SK-MEL-5 (cell line): ENCODE measurements around the gene ABCG5. TPM values are rescaled to one million over a fixed set of nuclear protein-coding genes. Genes with fewer than 3 reads are reported as not detected.

Source experiments
- DNase-seq: peaks from one replicate; pipeline ENCODE4 v3.0.0-alpha.2; 2016; ENCODE audit warnings: low read depth, low spot score
- in situ Hi-C: cut with HindIII; loops from 2 replicates; pipeline ENCODE4 v1.10.0; 2016; ENCODE audit warnings: low sequenced_read_pairs, high pct_unique_total_duplicates, low pct_unique_long_range_greater_than_20kb
- total RNA-seq: library from RNA; depleted of rRNA; stranded (reverse); fragments of >200 nt; shearing (Covaris generic); gene quantifications from 2 replicates; pipeline ENCODE4 v1.2.3, GENCODE V29; 2014

ABCG5 gene
- total RNA-seq, 1 experiment from 2014 or later: 0.08 TPM

GRCh38 chr2:43848214-43848613 is 9.6 kb upstream of the ABCG5 start:
- in situ Hi-C loops: no loop called here
- no peak for DNase-seq

GRCh38 chr2:43846140-43846793 is 7.6 kb upstream of the ABCG5 start:
- in situ Hi-C loops: no loop called here

GRCh38 chr2:43845181-43845580 is 6.5 kb upstream of the ABCG5 start:
- in situ Hi-C loops: no loop called here
- no peak for DNase-seq

More at GRCh38 chr2:43846140-43846793, 7.6 kb upstream of the ABCG5 start:
- no peak for DNase-seq

GRCh38 chr2:43842866-43843226 is 4.2 kb upstream of the ABCG5 start:
- no peak for DNase-seq
- in situ Hi-C loops: no loop called here

- no peak for DNase-seq
- in situ Hi-C loops: no loop called here
These were observed 3.6 kb upstream of the ABCG5 start for GRCh38 chr2:43841949-43842865.

GRCh38 chr2:43840965-43841364 is 2.3 kb upstream of the ABCG5 start:
- in situ Hi-C loops: no loop called here
- no peak for DNase-seq

- in situ Hi-C loops: no loop called here
- DNase-seq: no peak
These were observed 1.3 kb upstream of the ABCG5 start for GRCh38 chr2:43839776-43840564.

GRCh38 chr2:43837831-43838559 is 644 bp downstream of the ABCG5 start:
- in situ Hi-C loops: no loop called here
- no peak for DNase-seq

GRCh38 chr2:43837033-43837432 is 1.6 kb downstream of the ABCG5 start:
- DNase-seq: no peak
- in situ Hi-C loops: no loop called here

GRCh38 chr2:43832457-43832856 is 6.2 kb downstream of the ABCG5 start:
- in situ Hi-C loops: no loop called here
- no peak for DNase-seq

- in situ Hi-C loops: no loop called here
- DNase-seq: no peak
These were observed 6.9 kb downstream of the ABCG5 start for GRCh38 chr2:43831543-43832294.

GRCh38 chr2:43826305-43827250 is 12.1 kb downstream of the ABCG5 start:
- in situ Hi-C loops: no loop called here

GRCh38 chr2:43825841-43826240 is 12.8 kb downstream of the ABCG5 start:
- DNase-seq: no peak
- in situ Hi-C loops: no loop called here

More at GRCh38 chr2:43826305-43827250, 12.1 kb downstream of the ABCG5 start:
- DNase-seq: no peak

- in situ Hi-C loops: no loop called here
- no peak for DNase-seq
These were observed 13.6 kb downstream of the ABCG5 start for GRCh38 chr2:43824951-43825493.

- DNase-seq: no peak
- in situ Hi-C loops: no loop called here
These were observed 14.1 kb downstream of the ABCG5 start for GRCh38 chr2:43824512-43824911.

- in situ Hi-C loops: no loop called here
- no peak for DNase-seq
These were observed 14.9 kb downstream of the ABCG5 start for GRCh38 chr2:43823751-43824150.
